Osteocyte (in vitro differentiated cells): ENCODE results near the gene ATP13A1. TPM values are rescaled to one million over a fixed set of nuclear protein-coding genes. Genes with fewer than 3 reads are reported as not detected.

Experiments
- DNase-seq: peaks from one replicate; pipeline ENCODE4 v3.0.0; 2021; ENCODE audit warnings: mixed read lengths; ENCODE audit not compliant: unreplicated experiment; ENCODE audit errors: extremely low spot score
- H3K27ac Mint-ChIP-seq: one replicate; pipeline ENCODE4 v1.8.0; 2021; ENCODE audit warnings: mild to moderate bottlenecking, mixed read lengths; ENCODE audit not compliant: unreplicated experiment
- H3K27me3 Mint-ChIP-seq: one replicate; pipeline ENCODE4 v1.8.0; 2021; ENCODE audit warnings: mixed read lengths; ENCODE audit not compliant: unreplicated experiment
- H3K36me3 Mint-ChIP-seq: one replicate; pipeline ENCODE4 v1.8.0; 2021; ENCODE audit warnings: mixed read lengths; ENCODE audit not compliant: unreplicated experiment
- H3K4me1 Mint-ChIP-seq: one replicate; pipeline ENCODE4 v1.8.0; 2021; ENCODE audit warnings: mixed read lengths; ENCODE audit not compliant: unreplicated experiment
- H3K4me3 Mint-ChIP-seq: one replicate; pipeline ENCODE4 v1.8.0; 2021; ENCODE audit warnings: mild to moderate bottlenecking, moderate library complexity, mixed read lengths; ENCODE audit not compliant: unreplicated experiment
- H3K9me3 Mint-ChIP-seq: one replicate; pipeline ENCODE4 v1.8.0; 2021; ENCODE audit warnings: mixed read lengths; ENCODE audit not compliant: unreplicated experiment
- CTCF ChIP-seq: fragments of 200-600 bp; sonication (generic); IDR thresholded peaks from 2 replicates; pipeline ENCODE4 v1.5.0; 2021; ENCODE audit warnings: antibody characterized with exemption, mild to moderate bottlenecking, moderate library complexity
- total RNA-seq: library from RNA; stranded (reverse); gene quantifications from 2 replicates; pipeline ENCODE4 v1.2.1, GENCODE V29; 2021

Gene ATP13A1
- total RNA-seq, 1 donor from 2014 or later, result 67.2 TPM

GRCh38 chr19:19662871-19663255, 613 bp downstream of the ATP13A1 start:
- Mint-ChIP-seq H3K9me3 (no peaks in the 10 kb centered on the region), H3K4me3 (peak overlapping the region; percentile 83), H3K36me3 (peaks cover 7% of the 10 kb centered on the region), H3K4me1 (peaks cover 20% of the 10 kb centered on the region), H3K27me3 (no peaks in the 10 kb centered on the region), H3K27ac (peak overlapping the region; percentile 39)
- DNase-seq, result no peak
- TF ChIP-seq CTCF, result no peak

- H3K36me3 Mint-ChIP-seq, result peaks cover 10% of the 10 kb centered on the region
- DNase-seq, result no peak
- H3K9me3 Mint-ChIP-seq, result no peaks in the 10 kb centered on the region
- peaks cover 20% of the 10 kb centered on the region for H3K4me1 Mint-ChIP-seq
- no peaks in the 10 kb centered on the region for H3K27me3 Mint-ChIP-seq
- no peak for TF ChIP-seq CTCF
- peak overlapping the region; percentile 83 for H3K4me3 Mint-ChIP-seq
- H3K27ac Mint-ChIP-seq, result peak overlapping the region; percentile 39
Measured at GRCh38 chr19:19662344-19662743, 1.1 kb downstream of the ATP13A1 start.

- no peaks in the 10 kb centered on the region for H3K27me3 Mint-ChIP-seq
- DNase-seq, result no peak
- peaks cover 13% of the 10 kb centered on the region for H3K36me3 Mint-ChIP-seq
- H3K4me1 Mint-ChIP-seq, result peaks cover 20% of the 10 kb centered on the region
- TF ChIP-seq CTCF, result no peak
- H3K4me3 Mint-ChIP-seq, result peak overlapping the region; percentile 83
- H3K27ac Mint-ChIP-seq, result no peak overlapping the region
- H3K9me3 Mint-ChIP-seq, result no peaks in the 10 kb centered on the region
Measured at GRCh38 chr19:19661675-19662251, 1.7 kb downstream of the ATP13A1 start.

GRCh38 chr19:19661141-19661674, 2.3 kb downstream of the ATP13A1 start:
- H3K36me3 Mint-ChIP-seq, result peaks cover 15% of the 10 kb centered on the region
- H3K27me3 Mint-ChIP-seq, result no peaks in the 10 kb centered on the region
- TF ChIP-seq CTCF, result no peak
- no peak for DNase-seq
- peaks cover 20% of the 10 kb centered on the region for H3K4me1 Mint-ChIP-seq
- peak overlapping the region; percentile 83 for H3K4me3 Mint-ChIP-seq
- H3K27ac Mint-ChIP-seq, result no peak overlapping the region
- no peaks in the 10 kb centered on the region for H3K9me3 Mint-ChIP-seq

GRCh38 chr19:19659646-19660245, 3.7 kb downstream of the ATP13A1 start:
- Mint-ChIP-seq H3K9me3 (no peaks in the 10 kb centered on the region), H3K27me3 (no peaks in the 10 kb centered on the region), H3K4me1 (peaks cover 20% of the 10 kb centered on the region), H3K4me3 (no peak overlapping the region), H3K36me3 (peaks cover 20% of the 10 kb centered on the region), H3K27ac (no peak overlapping the region)
- no peak for TF ChIP-seq CTCF
- DNase-seq, result no peak
